Occipital lobe (tissue), 2 donors: Measurements from ENCODE around the gene PPM1L. TPM values are rescaled to one million over a fixed set of nuclear protein-coding genes. Genes with fewer than 3 reads are reported as not detected.

Experiments
- DNase-seq: peaks from one replicate; lab custom pipeline; 2025; lab: John Stamatoyannopoulos, UW
- total RNA-seq: library from RNA; depleted of rRNA; stranded (reverse); fragments of >200 nt; gene quantifications from one replicate; pipeline ENCODE4 v1.2.3, GENCODE V29; 2014

Gene PPM1L
- total RNA-seq, 1 donor from 2014 or later = 90.3 TPM

- DNase-seq = no peak
These were observed 7.0 kb downstream of the PPM1L start for GRCh38 chr3:160763073-160763472.

- no peak for DNase-seq
These were observed 9.2 kb downstream of the PPM1L start for GRCh38 chr3:160765211-160765610.

GRCh38 chr3:160768031-160768430 lies 12.0 kb downstream of the PPM1L start:
- no peak for DNase-seq

- DNase-seq = no peak
These were observed 12.9 kb downstream of the PPM1L start for GRCh38 chr3:160768918-160769317.

- DNase-seq = no peak
These were observed 15.9 kb downstream of the PPM1L start for GRCh38 chr3:160771811-160772459.

GRCh38 chr3:160773722-160774121 lies 17.7 kb downstream of the PPM1L start:
- no peak for DNase-seq

- no peak for DNase-seq
These were observed 18.1 kb downstream of the PPM1L start for GRCh38 chr3:160774172-160774571.

GRCh38 chr3:160778480-160778879 lies 22.4 kb downstream of the PPM1L start:
- DNase-seq = no peak

- no peak for DNase-seq
These were observed 23.0 kb downstream of the PPM1L start for GRCh38 chr3:160779040-160779439.

- no peak for DNase-seq
These were observed 24.2 kb downstream of the PPM1L start for GRCh38 chr3:160780245-160780644.

- DNase-seq = no peak
These were observed 25.4 kb downstream of the PPM1L start for GRCh38 chr3:160781402-160781801.

- no peak for DNase-seq
These were observed 25.8 kb downstream of the PPM1L start for GRCh38 chr3:160781863-160782262.

GRCh38 chr3:160784853-160785252 lies 28.8 kb downstream of the PPM1L start:
- DNase-seq = no peak

GRCh38 chr3:160790726-160791125 lies 34.7 kb downstream of the PPM1L start:
- DNase-seq = no peak

GRCh38 chr3:160792540-160792939 lies 36.5 kb downstream of the PPM1L start:
- no peak for DNase-seq

- no peak for DNase-seq
These were observed 37.8 kb downstream of the PPM1L start for GRCh38 chr3:160793722-160794252.

GRCh38 chr3:160796089-160796812 lies 40.2 kb downstream of the PPM1L start:
- no peak for DNase-seq

- no peak for DNase-seq
These were observed 40.8 kb downstream of the PPM1L start for GRCh38 chr3:160796813-160797164.

- no peak for DNase-seq
These were observed 41.3 kb downstream of the PPM1L start for GRCh38 chr3:160797356-160797755.

GRCh38 chr3:160801386-160802118 lies 45.5 kb downstream of the PPM1L start:
- no peak for DNase-seq

- DNase-seq = no peak
These were observed 48.7 kb downstream of the PPM1L start for GRCh38 chr3:160804762-160805161.

GRCh38 chr3:160806094-160806493 lies 50.1 kb downstream of the PPM1L start:
- DNase-seq = no peak
